Measurements from ENCODE around the gene DHRS7. TPM values are rescaled to one million over a fixed set of nuclear protein-coding genes. Genes with fewer than 3 reads are reported as not detected.

Gene DHRS7
- total and polyA plus RNA-seq, 2 of the 8 experiments (the other 6 are each of a cell fraction or from before 2014, with no cell fraction given), result 10.8 to 27.5 TPM

DNA sequence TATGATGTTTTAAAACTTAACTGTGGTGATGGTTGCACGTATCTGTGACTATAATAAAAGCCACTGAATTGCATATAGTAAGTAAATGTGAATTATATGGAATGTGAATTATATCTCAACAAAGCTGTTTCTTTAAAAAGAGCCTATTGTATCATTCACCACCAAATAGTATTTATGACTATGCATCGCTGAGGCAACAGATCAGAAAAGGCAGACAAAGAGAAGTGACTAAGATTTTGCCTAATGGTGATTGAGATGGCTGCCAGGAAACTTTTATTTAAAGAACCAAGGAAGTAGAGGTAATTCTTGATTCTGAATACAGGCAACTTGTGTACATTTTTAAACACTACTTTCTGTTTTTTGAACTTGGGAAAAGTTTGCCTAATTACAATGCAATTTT, 31.7 kb downstream of the DHRS7 start:
- no peak for TF ChIP-seq NRF1 (IDR thresholded peaks at IDR 0.05; ENCODE audit: low read depth, low read length)
- no peak for TF ChIP-seq EGR1 (IDR thresholded peaks at IDR 0.05; ENCODE audit: borderline replicate concordance, low read depth, low read length)
- no peak for TF ChIP-seq YY1 (IDR thresholded peaks at IDR 0.05; ENCODE audit: low read depth, low read length)
- TF ChIP-seq, protein P1, sequence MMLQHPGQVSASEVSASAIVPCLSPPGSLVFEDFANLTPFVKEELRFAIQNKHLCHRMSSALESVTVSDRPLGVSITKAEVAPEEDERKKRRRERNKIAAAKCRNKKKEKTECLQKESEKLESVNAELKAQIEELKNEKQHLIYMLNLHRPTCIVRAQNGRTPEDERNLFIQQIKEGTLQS (IDR thresholded peaks at IDR 0.05; ENCODE audit: insufficient read depth, low read depth, low read length), result no peak
- no peak for TF ChIP-seq RNF2 (IDR thresholded peaks at IDR 0.05; ENCODE audit: borderline replicate concordance, low read depth, low read length, missing control alignments, poor library complexity, severe bottlenecking)
- TF ChIP-seq CHD1 (IDR thresholded peaks at IDR 0.05; ENCODE audit: low read depth, low read length), result no peak
- no peak for TF ChIP-seq RXRA (IDR thresholded peaks at IDR 0.05; ENCODE audit: insufficient read depth, low read depth, low read length)
- no peak for TF ChIP-seq SP4 (IDR thresholded peaks at IDR 0.05; ENCODE audit: low read length)
- TF ChIP-seq NANOG (IDR thresholded peaks at IDR 0.05; ENCODE audit: insufficient read depth, low read depth, low read length, poor library complexity, severe bottlenecking), result no peak
- TF ChIP-seq GABPA (IDR thresholded peaks at IDR 0.05; ENCODE audit: borderline replicate concordance, insufficient read depth, low read length), result no peak
- TF ChIP-seq CTBP2 (IDR thresholded peaks at IDR 0.05; ENCODE audit: borderline replicate concordance, insufficient read depth, insufficient read length, low read length), result no peak
- TF ChIP-seq EP300 (IDR thresholded peaks at IDR 0.05; ENCODE audit: borderline replicate concordance in 1 of 2, low read depth in 2 of 2, low read length in 2 of 2), result no peak
- Histone ChIP-seq H3K9me3 (ENCODE audit: insufficient read depth in 2 of 2, low read depth in 1 of 2, low read length in 1 of 2) (no peaks in the 10 kb centered on the region), H3K9ac (replicated peaks in 1 of 4; ENCODE audit: extremely low read depth in 1 of 4, low read depth in 3 of 4, low read length in 3 of 4) (no peak overlapping the region), H4K8ac (ENCODE audit: extremely low read depth, insufficient read depth, low read length) (no peak overlapping the region), H3K4me1 (replicated peaks in 1 of 4; ENCODE audit: control insufficient read depth in 3 of 4, insufficient read depth in 4 of 4, low read length in 3 of 4) (no peaks in the 10 kb centered on the region), H3K23ac (ENCODE audit: insufficient read length) (no peak overlapping the region), H3K23me2 (ENCODE audit: low read depth, low read length) (no peaks in the 10 kb centered on the region), H3K56ac (replicated peaks; ENCODE audit: insufficient read length, low read depth, low read length) (no peak overlapping the region), H3K14ac (ENCODE audit: insufficient read length) (no peak overlapping the region), H2BK20ac (ENCODE audit: low read length) (no peak overlapping the region), H3K79me2 (ENCODE audit: control insufficient read depth in 1 of 2, insufficient read depth in 2 of 2, low read length in 2 of 2) (no peaks in the 10 kb centered on the region), H2AFZ (ENCODE audit: low read length) (no peak overlapping the region), H3K79me1 (ENCODE audit: low read depth, low read length) (no peaks in the 10 kb centered on the region), H2AK5ac (ENCODE audit: low read depth, low read length) (no peak overlapping the region), H3K4me2 (ENCODE audit: insufficient read depth in 1 of 2, low read depth in 2 of 2, low read length in 2 of 2) (no peak overlapping the region), H2BK12ac (ENCODE audit: low read depth, low read length) (no peak overlapping the region), H4K20me1 (replicated peaks in 1 of 2; ENCODE audit: control insufficient read depth in 1 of 2, insufficient read depth in 2 of 2, low read length in 2 of 2) (no peaks in the 10 kb centered on the region), H2BK5ac (ENCODE audit: low read depth, low read length) (no peak overlapping the region), H3K27ac (ENCODE audit: low read depth, low read length) (no peak overlapping the region), H3K27me3 (replicated peaks in 1 of 4; ENCODE audit: control insufficient read depth in 3 of 4, extremely low read depth in 1 of 4, insufficient read depth in 3 of 4, low read length in 3 of 4) (peaks cover 0 to 1% (median 0%) of the 10 kb centered on the region in 4 experiments; a peak in 1 of 7 replicates), H3K18ac (ENCODE audit: extremely low read depth, low read length) (no peak overlapping the region), H3K4me3 (ENCODE audit: extremely low read depth in 1 of 4, insufficient read depth in 2 of 4, low read depth in 3 of 4, low read length in 4 of 4) (no peak overlapping the region), H4K91ac (replicated peaks; ENCODE audit: insufficient read length, low read length) (no peak overlapping the region), H3K4ac (replicated peaks; ENCODE audit: insufficient read length, low read depth, low read length) (no peak overlapping the region), H3K36me3 (ENCODE audit: control insufficient read depth in 2 of 4, insufficient read depth in 4 of 4, low read length in 3 of 4) (no peaks in the 10 kb centered on the region; a peak in 1 of 8 replicates), H4K5ac (ENCODE audit: insufficient read length, low read depth, low read length) (no peak overlapping the region), H2BK15ac (ENCODE audit: low read length) (no peak overlapping the region), H2BK120ac (replicated peaks; ENCODE audit: low read depth, low read length) (no peak overlapping the region)
- POLR2A ChIA-PET (ENCODE audit: partially characterized antibody), result no interaction called here
- DNase-seq (ENCODE audit: low read depth in 1 of 2, low spot score in 2 of 2) (no peak), FAIRE-seq (no peak)
- CTCF ChIA-PET (ENCODE audit: partially characterized antibody), result interaction anchor here (0.9 kb wide), 1 partner anchor 17 kb away, joined by 3 read pairs; no protein-coding TSS in a partner anchor
- WGBS, 2 experiments (ENCODE audit: extremely low coverage in 1 of 2, insufficient coverage in 1 of 2, insufficient read length in 1 of 2, insufficient replicate concordance in 2 of 2, low coverage in 1 of 2, low lambda C conversion rate in 2 of 2, missing lambda C conversion rate in 1 of 2), result 88% methylated on average over 2 of the region's 2 CpGs; no CpG with 5 or more reads in 1 of the 2 experiments
